ENCODE results near the gene TENM3.
"Not testable (repeated sequence)": the region's sequence is repeated elsewhere in the genome, so short reads cannot be mapped to it uniquely, and the experiment has no call there.

Gene TENM3

GRCh38 chr4:182337366-182337765 lies 94.2 kb downstream of the TENM3 start:
- no peak for DNase-seq (ENCODE audit: low spot score)

- DNase-seq (ENCODE audit: low spot score) = no peak
Observed at GRCh38 chr4:182338063-182338462, 94.9 kb downstream of the TENM3 start.

- no peak for DNase-seq (ENCODE audit: low spot score)
Observed at GRCh38 chr4:182338746-182339145, 95.5 kb downstream of the TENM3 start.

GRCh38 chr4:182339221-182339641 lies 96.0 kb downstream of the TENM3 start:
- no peak for DNase-seq (ENCODE audit: low spot score)

- DNase-seq (ENCODE audit: low spot score) = no peak
Observed at GRCh38 chr4:182343453-182343852, 100.3 kb downstream of the TENM3 start.

- DNase-seq (ENCODE audit: low spot score) = no peak
Observed at GRCh38 chr4:182344968-182345367, 101.8 kb downstream of the TENM3 start.

GRCh38 chr4:182346250-182346649 lies 103.0 kb downstream of the TENM3 start:
- no peak for DNase-seq (ENCODE audit: low spot score)

GRCh38 chr4:182346675-182347375 lies 103.6 kb downstream of the TENM3 start:
- no peak for DNase-seq (ENCODE audit: low spot score)

- no peak for DNase-seq (ENCODE audit: low spot score)
Observed at GRCh38 chr4:182348779-182349326, 105.7 kb downstream of the TENM3 start.

- no peak for DNase-seq (ENCODE audit: low spot score)
Observed at GRCh38 chr4:182350041-182350440, 106.8 kb downstream of the TENM3 start.

- DNase-seq (ENCODE audit: low spot score) = no peak
Observed at GRCh38 chr4:182351485-182351884, 108.3 kb downstream of the TENM3 start.

- DNase-seq (ENCODE audit: low spot score) = no peak
Observed at GRCh38 chr4:182354106-182354505, 110.9 kb downstream of the TENM3 start.

GRCh38 chr4:182354867-182355266 lies 111.7 kb downstream of the TENM3 start:
- no peak for DNase-seq (ENCODE audit: low spot score)

GRCh38 chr4:182367153-182367552 lies 124.0 kb downstream of the TENM3 start:
- no peak for DNase-seq (ENCODE audit: low spot score)

GRCh38 chr4:182369211-182369610 lies 126.0 kb downstream of the TENM3 start:
- DNase-seq (ENCODE audit: low spot score) = no peak

GRCh38 chr4:182370491-182370890 lies 127.3 kb downstream of the TENM3 start:
- no peak for DNase-seq (ENCODE audit: low spot score)

- DNase-seq (ENCODE audit: low spot score) = no peak
Observed at GRCh38 chr4:182380771-182381181, 137.6 kb downstream of the TENM3 start.

GRCh38 chr4:182382941-182383340 lies 139.7 kb downstream of the TENM3 start:
- no peak for DNase-seq (ENCODE audit: low spot score)

GRCh38 chr4:182384631-182385091 lies 141.5 kb downstream of the TENM3 start:
- no peak for DNase-seq (ENCODE audit: low spot score)

GRCh38 chr4:182385897-182386296 lies 142.7 kb downstream of the TENM3 start:
- no peak for DNase-seq (ENCODE audit: low spot score)

GRCh38 chr4:182386576-182386975 lies 143.4 kb downstream of the TENM3 start:
- DNase-seq (ENCODE audit: low spot score) = not testable (repeated sequence)

- no peak for DNase-seq (ENCODE audit: low spot score)
Observed at GRCh38 chr4:182391111-182391684, 148.0 kb downstream of the TENM3 start.

GRCh38 chr4:182394181-182394580 lies 151.0 kb downstream of the TENM3 start:
- DNase-seq (ENCODE audit: low spot score) = no peak

GRCh38 chr4:182400081-182400480 lies 156.9 kb downstream of the TENM3 start:
- no peak for DNase-seq (ENCODE audit: low spot score)

All from LoVo (cell line).